Renal cortex interstitium (tissue), 11 donors: ENCODE results near the gene PRKAG2. TPM values are rescaled to one million over a fixed set of nuclear protein-coding genes. Genes with fewer than 3 reads are reported as not detected.

Source experiments
- DNase-seq, 11 donors: peaks; one replicate each; pipeline ENCODE4 v3.0.0-alpha.2; 2013; ENCODE audit warnings: low read depth in 9 of 11, low spot score in 4 of 11; ENCODE audit errors: extremely low read depth in 1 of 11
- polyA plus RNA-seq, 3 donors: library from polyadenylated mRNA; unstranded; fragments of 120-200 nt; gene quantifications; one replicate each; pipeline ENCODE4 v1.2.1, GENCODE V29; 2013; ENCODE audit not compliant: insufficient read length in 3 of 3

The PRKAG2 gene
- polyA plus RNA-seq, 3 donors, result 25.8 to 59.8 (median 37.8) TPM

- DNase-seq, result no peak
Measured at GRCh38 chr7:151816562-151817314, 60.2 kb downstream of the PRKAG2 start.

GRCh38 chr7:151815419-151815818 lies 61.5 kb downstream of the PRKAG2 start:
- no peak for DNase-seq

GRCh38 chr7:151814400-151815009 lies 62.4 kb downstream of the PRKAG2 start:
- no peak for DNase-seq

- DNase-seq, result no peak
Measured at GRCh38 chr7:151813997-151814396, 62.9 kb downstream of the PRKAG2 start.

GRCh38 chr7:151813445-151813844 lies 63.5 kb downstream of the PRKAG2 start:
- no peak for DNase-seq

GRCh38 chr7:151812967-151813366 lies 63.9 kb downstream of the PRKAG2 start:
- no peak for DNase-seq

- no peak for DNase-seq
Measured at GRCh38 chr7:151810441-151811232, 66.3 kb downstream of the PRKAG2 start.

GRCh38 chr7:151809864-151810170 lies 67.1 kb downstream of the PRKAG2 start:
- no peak for DNase-seq

- no peak for DNase-seq
Measured at GRCh38 chr7:151809146-151809863, 67.6 kb downstream of the PRKAG2 start.

- peak in 1 of 11 donors; percentile 56 for DNase-seq
Measured at GRCh38 chr7:151808400-151809145, 68.3 kb downstream of the PRKAG2 start.

GRCh38 chr7:151807846-151808245 lies 69.1 kb downstream of the PRKAG2 start:
- DNase-seq, result no peak

GRCh38 chr7:151806952-151807775 lies 69.8 kb downstream of the PRKAG2 start:
- DNase-seq, result no peak

- DNase-seq, result no peak
Measured at GRCh38 chr7:151806204-151806603, 70.7 kb downstream of the PRKAG2 start.

- no peak for DNase-seq
Measured at GRCh38 chr7:151805191-151805590, 71.7 kb downstream of the PRKAG2 start.

GRCh38 chr7:151804756-151805155 lies 72.2 kb downstream of the PRKAG2 start:
- no peak for DNase-seq

- no peak for DNase-seq
Measured at GRCh38 chr7:151803841-151804240, 73.1 kb downstream of the PRKAG2 start.

- no peak for DNase-seq
Measured at GRCh38 chr7:151802469-151802846, 74.5 kb downstream of the PRKAG2 start.

- no peak for DNase-seq
Measured at GRCh38 chr7:151801782-151802468, 75.0 kb downstream of the PRKAG2 start.
